ENCODE measurements around the gene BMP8B.

DNA sequence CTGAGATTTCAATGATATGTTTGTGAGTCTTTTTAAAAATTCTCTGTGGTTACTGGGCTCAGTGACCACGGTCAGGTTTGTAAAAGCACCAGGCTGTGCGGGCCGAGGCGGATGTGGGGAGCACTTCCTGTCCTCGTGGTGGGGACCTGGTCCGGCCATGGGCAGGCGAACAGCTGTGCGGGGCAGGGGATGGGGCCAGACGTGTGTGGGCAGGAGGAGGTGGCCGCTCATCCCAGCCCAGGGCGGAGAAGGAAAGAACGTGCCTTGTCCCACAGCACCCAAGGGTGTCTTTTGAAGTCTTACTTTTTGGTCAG lies 12.3 kb downstream of the BMP8B start:
- TF ChIP-seq EP300 (IDR thresholded peaks at IDR 0.05; ENCODE audit: borderline replicate concordance in 1 of 2, low read depth in 1 of 2, low read length in 1 of 2) (no peak), YY1 (IDR thresholded peaks at IDR 0.05; ENCODE audit: low read depth) (no peak)
- TF ChIP-seq, protein P1, sequence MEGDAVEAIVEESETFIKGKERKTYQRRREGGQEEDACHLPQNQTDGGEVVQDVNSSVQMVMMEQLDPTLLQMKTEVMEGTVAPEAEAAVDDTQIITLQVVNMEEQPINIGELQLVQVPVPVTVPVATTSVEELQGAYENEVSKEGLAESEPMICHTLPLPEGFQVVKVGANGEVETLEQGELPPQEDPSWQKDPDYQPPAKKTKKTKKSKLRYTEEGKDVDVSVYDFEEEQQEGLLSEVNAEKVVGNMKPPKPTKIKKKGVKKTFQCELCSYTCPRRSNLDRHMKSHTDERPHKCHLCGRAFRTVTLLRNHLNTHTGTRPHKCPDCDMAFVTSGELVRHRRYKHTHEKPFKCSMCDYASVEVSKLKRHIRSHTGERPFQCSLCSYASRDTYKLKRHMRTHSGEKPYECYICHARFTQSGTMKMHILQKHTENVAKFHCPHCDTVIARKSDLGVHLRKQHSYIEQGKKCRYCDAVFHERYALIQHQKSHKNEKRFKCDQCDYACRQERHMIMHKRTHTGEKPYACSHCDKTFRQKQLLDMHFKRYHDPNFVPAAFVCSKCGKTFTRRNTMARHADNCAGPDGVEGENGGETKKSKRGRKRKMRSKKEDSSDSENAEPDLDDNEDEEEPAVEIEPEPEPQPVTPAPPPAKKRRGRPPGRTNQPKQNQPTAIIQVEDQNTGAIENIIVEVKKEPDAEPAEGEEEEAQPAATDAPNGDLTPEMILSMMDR (IDR thresholded peaks at IDR 0.05) = no peak
